ENCODE measurements around the gene HBG1. TPM values are rescaled to one million over a fixed set of nuclear protein-coding genes. Genes with fewer than 3 reads are reported as not detected.

Gene HBG1
- total RNA-seq, 1 donor from 2014 or later = not detected

DNA sequence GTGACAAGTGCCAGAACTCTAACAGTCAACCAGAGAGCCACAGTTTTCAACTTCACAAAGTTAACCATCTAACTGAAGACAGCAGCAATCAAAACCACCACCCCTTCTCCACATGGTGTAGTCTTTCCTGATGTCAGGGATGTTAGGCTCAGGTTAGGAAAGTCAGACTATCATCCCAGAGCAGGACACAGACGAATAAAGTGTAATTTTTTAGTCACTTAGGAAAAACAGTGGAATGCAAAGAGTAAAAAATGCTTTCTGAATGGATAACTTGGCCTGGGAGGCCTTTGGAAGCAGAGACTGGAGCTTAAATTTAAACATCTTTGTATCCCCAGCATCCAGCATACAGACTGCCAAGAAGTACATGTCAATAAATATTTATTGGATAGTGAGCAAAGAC is 36.7 kb upstream of the HBG1 start:
- no peak overlapping the region for H3K27ac Mint-ChIP-seq
- TF ChIP-seq CTCF (IDR thresholded peaks at IDR 0.05; ENCODE audit: unreplicated experiment) = no peak

GRCh38 chr11:5285703-5286340 is 36.2 kb upstream of the HBG1 start:
- DNase-seq (ENCODE audit: low spot score, unreplicated experiment) = no peak
- no peak for TF ChIP-seq CTCF (IDR thresholded peaks at IDR 0.05; ENCODE audit: unreplicated experiment)
- Mint-ChIP-seq H3K36me3 (ENCODE audit: insufficient read depth) (no peaks in the 10 kb centered on the region), H3K9me3 (ENCODE audit: low read depth) (no peaks in the 10 kb centered on the region), H3K27ac (no peak overlapping the region), H3K27me3 (no peaks in the 10 kb centered on the region), H3K4me1 (ENCODE audit: low read depth) (no peaks in the 10 kb centered on the region), H3K4me3 (ENCODE audit: low read depth) (no peak overlapping the region)

More for the DNA sequence above, 36.7 kb upstream of the HBG1 start:
- no peaks in the 10 kb centered on the region for H3K36me3 Mint-ChIP-seq (ENCODE audit: insufficient read depth)
- no peaks in the 10 kb centered on the region for H3K27me3 Mint-ChIP-seq
- no peak for DNase-seq (ENCODE audit: low spot score, unreplicated experiment)
- H3K4me1 Mint-ChIP-seq (ENCODE audit: low read depth) = no peaks in the 10 kb centered on the region
- H3K4me3 Mint-ChIP-seq (ENCODE audit: low read depth) = no peak overlapping the region
- H3K9me3 Mint-ChIP-seq (ENCODE audit: low read depth) = no peaks in the 10 kb centered on the region

- Mint-ChIP-seq H3K4me1 (ENCODE audit: low read depth) (peaks cover 2% of the 10 kb centered on the region), H3K36me3 (ENCODE audit: insufficient read depth) (no peaks in the 10 kb centered on the region), H3K27me3 (no peaks in the 10 kb centered on the region), H3K4me3 (ENCODE audit: low read depth) (no peak overlapping the region), H3K9me3 (ENCODE audit: low read depth) (no peaks in the 10 kb centered on the region), H3K27ac (no peak overlapping the region)
- DNase-seq (ENCODE audit: low spot score, unreplicated experiment) = no peak
- TF ChIP-seq CTCF (IDR thresholded peaks at IDR 0.05; ENCODE audit: unreplicated experiment) = no peak
Measured at GRCh38 chr11:5284637-5285036, 35.0 kb upstream of the HBG1 start.

DNA sequence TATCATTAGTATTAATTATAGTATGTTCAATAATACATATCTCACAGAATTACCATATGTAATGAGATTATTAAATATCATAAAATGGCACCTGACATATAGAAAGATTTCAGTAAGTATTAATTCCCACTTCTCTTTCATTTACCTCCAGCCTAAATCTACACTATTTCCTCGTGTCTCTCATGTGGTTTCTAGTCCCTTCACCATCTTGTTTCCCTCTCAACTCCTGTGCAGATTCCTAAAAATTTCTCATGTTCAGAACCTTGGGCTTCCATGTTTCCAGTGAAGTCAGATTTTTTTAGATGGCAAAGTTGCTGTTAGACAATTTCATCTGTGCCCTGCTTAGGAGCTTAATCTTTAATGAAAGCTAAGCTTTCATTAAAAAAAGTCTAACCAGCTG is 34.2 kb upstream of the HBG1 start:
- DNase-seq (ENCODE audit: low spot score, unreplicated experiment) = no peak
- H3K36me3 Mint-ChIP-seq (ENCODE audit: insufficient read depth) = no peaks in the 10 kb centered on the region
- H3K4me1 Mint-ChIP-seq (ENCODE audit: low read depth) = peaks cover 2% of the 10 kb centered on the region
- no peak for TF ChIP-seq CTCF (IDR thresholded peaks at IDR 0.05; ENCODE audit: unreplicated experiment)
- no peaks in the 10 kb centered on the region for H3K9me3 Mint-ChIP-seq (ENCODE audit: low read depth)
- no peak overlapping the region for H3K4me3 Mint-ChIP-seq (ENCODE audit: low read depth)
- no peak overlapping the region for H3K27ac Mint-ChIP-seq
- no peaks in the 10 kb centered on the region for H3K27me3 Mint-ChIP-seq

DNA sequence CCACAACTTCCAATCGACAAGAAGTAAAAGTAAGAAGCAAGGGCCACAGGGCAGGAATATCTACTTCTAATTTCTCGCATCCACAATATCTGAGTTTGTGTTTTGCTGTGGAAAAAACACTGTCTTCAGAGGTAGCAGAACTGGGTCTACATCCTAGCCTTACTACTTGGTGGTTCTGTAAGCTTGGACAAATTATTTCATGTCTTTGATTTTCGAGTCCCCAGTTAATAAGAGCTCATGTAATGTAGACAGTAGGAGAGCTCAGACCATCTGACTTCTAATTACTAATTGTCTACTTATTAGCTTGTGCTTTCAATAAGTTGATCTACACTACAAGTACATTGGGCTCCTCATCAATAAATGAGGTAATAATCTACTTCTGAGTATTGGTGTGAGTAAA is 33.4 kb upstream of the HBG1 start:
- TF ChIP-seq CTCF (IDR thresholded peaks at IDR 0.05; ENCODE audit: unreplicated experiment) = no peak
- H3K36me3 Mint-ChIP-seq (ENCODE audit: insufficient read depth) = no peaks in the 10 kb centered on the region
- no peak for DNase-seq (ENCODE audit: low spot score, unreplicated experiment)
- H3K4me1 Mint-ChIP-seq (ENCODE audit: low read depth) = peaks cover 2% of the 10 kb centered on the region
- H3K27ac Mint-ChIP-seq = no peak overlapping the region
- H3K27me3 Mint-ChIP-seq = no peaks in the 10 kb centered on the region
- H3K9me3 Mint-ChIP-seq (ENCODE audit: low read depth) = no peaks in the 10 kb centered on the region
- H3K4me3 Mint-ChIP-seq (ENCODE audit: low read depth) = no peak overlapping the region

Data from progenitor cell of endocrine pancreas (in vitro differentiated cells).